H54 (cell line): Measurements from ENCODE around the gene TIMM22.
"Not testable (repeated sequence)": the region's sequence is repeated elsewhere in the genome, so short reads cannot be mapped to it uniquely, and the experiment has no call there.

Experiments used
- DNase-seq: peaks from one replicate; pipeline ENCODE4 v3.0.0; 2011; ENCODE audit warnings: low spot score, mixed read lengths; ENCODE audit not compliant: insufficient read length
- FAIRE-seq: peaks from 3 replicates; lab custom pipeline; 2011; peaks lifted over from hg19 to GRCh38; lab: Jason Lieb, UNC
- POLR2A ChIP-seq: IDR thresholded peaks from 2 replicates; pipeline ENCODE4 v1.6.1; 2011; ENCODE audit warnings: low read depth, mild to moderate bottlenecking, low read length

Gene TIMM22

GRCh38 chr17:964876-965275, 32.1 kb upstream of the TIMM22 start:
- no peak for FAIRE-seq
- no peak for TF ChIP-seq POLR2A
- DNase-seq: no peak

- FAIRE-seq (no peak), DNase-seq (no peak)
- TF ChIP-seq POLR2A: no peak
Observed at GRCh38 chr17:965311-965989, 31.5 kb upstream of the TIMM22 start.

GRCh38 chr17:967122-967521, 29.8 kb upstream of the TIMM22 start:
- TF ChIP-seq POLR2A: no peak
- FAIRE-seq (no peak), DNase-seq (no peak)

GRCh38 chr17:968812-969730, 27.9 kb upstream of the TIMM22 start:
- no peak for TF ChIP-seq POLR2A
- DNase-seq (no peak), FAIRE-seq (no peak)

GRCh38 chr17:969811-970355, 27.0 kb upstream of the TIMM22 start:
- no peak for FAIRE-seq
- no peak for DNase-seq

GRCh38 chr17:970364-970763, 26.6 kb upstream of the TIMM22 start:
- no peak for DNase-seq
- no peak for TF ChIP-seq POLR2A
- no peak for FAIRE-seq

More at GRCh38 chr17:969811-970355, 27.0 kb upstream of the TIMM22 start:
- TF ChIP-seq POLR2A: no peak

- not testable (repeated sequence) for FAIRE-seq, DNase-seq
Observed at GRCh38 chr17:971861-972260, 25.1 kb upstream of the TIMM22 start.

GRCh38 chr17:973053-973452, 23.9 kb upstream of the TIMM22 start:
- TF ChIP-seq POLR2A: no peak
- DNase-seq: no peak
- FAIRE-seq: no peak

GRCh38 chr17:974778-975177, 22.2 kb upstream of the TIMM22 start:
- DNase-seq, FAIRE-seq: not testable (repeated sequence)

GRCh38 chr17:975371-975915, 21.5 kb upstream of the TIMM22 start:
- no peak for TF ChIP-seq POLR2A
- DNase-seq (no peak), FAIRE-seq (no peak)

GRCh38 chr17:976312-976711, 20.6 kb upstream of the TIMM22 start:
- FAIRE-seq (no peak), DNase-seq (no peak)
- TF ChIP-seq POLR2A: no peak

- TF ChIP-seq POLR2A: no peak
- DNase-seq: no peak
- no peak for FAIRE-seq
Observed at GRCh38 chr17:977166-977565, 19.8 kb upstream of the TIMM22 start.

GRCh38 chr17:978103-979093, 18.5 kb upstream of the TIMM22 start:
- no peak for DNase-seq
- FAIRE-seq: no peak
- no peak for TF ChIP-seq POLR2A
